Measurements from ENCODE around the gene RPL28. TPM values are rescaled to one million over a fixed set of nuclear protein-coding genes. Genes with fewer than 3 reads are reported as not detected.

Gene RPL28
- total RNA-seq, 4 donors from 2014 or later: 20.7 to 1,084 (median 431) TPM

GRCh38 chr19:55365245-55365644 is 20.5 kb upstream of the RPL28 start:
- no peaks in the 10 kb centered on the region for H3K36me3 ChIP-seq

GRCh38 chr19:55365964-55366363 is 19.8 kb upstream of the RPL28 start:
- peaks cover 17 to 20% of the 10 kb centered on the region in 2 donors for H3K27me3 ChIP-seq
- TF ChIP-seq POLR2A (IDR thresholded peaks at IDR 0.05): no peak
- TF ChIP-seq CTCF (IDR thresholded peaks at IDR 0.05): no peak
- intact Hi-C loops (cut with DNase I; ENCODE audit: low total_unique reads): no loop called here

More at GRCh38 chr19:55365245-55365644, 20.5 kb upstream of the RPL28 start:
- Histone ChIP-seq H3K4me1 (peaks cover 0 to 13% of the 10 kb centered on the region in 2 donors), H3K27me3 (peaks cover 14 to 15% of the 10 kb centered on the region in 2 donors), H3K9me3 (no peaks in the 10 kb centered on the region), H3K4me3 (no peak overlapping the region), H3K27ac (no peak overlapping the region)
- DNase-seq: no peak
- intact Hi-C loops (cut with DNase I; ENCODE audit: low total_unique reads): no loop called here
- no peak for TF ChIP-seq CTCF (IDR thresholded peaks at IDR 0.05)
- TF ChIP-seq POLR2A (IDR thresholded peaks at IDR 0.05): no peak

DNA sequence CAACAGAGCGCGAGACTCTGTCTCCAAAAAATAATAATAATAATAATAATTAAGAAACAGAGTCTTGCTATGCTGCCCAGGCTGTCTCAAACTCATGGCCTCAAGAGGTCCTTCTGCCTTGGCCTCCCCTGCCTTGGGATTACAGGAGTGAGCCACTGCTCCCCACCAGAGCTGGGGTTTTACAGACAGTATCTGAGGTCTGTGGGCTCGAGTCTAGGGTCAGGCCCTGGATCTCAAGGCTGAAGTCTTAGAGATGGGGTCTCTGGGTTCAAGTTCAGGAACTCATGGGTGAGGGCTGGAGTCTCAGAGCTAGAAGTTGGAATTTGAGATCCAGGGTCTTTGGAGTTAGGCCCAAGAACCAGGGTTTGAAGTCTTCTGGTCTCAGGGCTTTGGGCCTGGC is 18.9 kb upstream of the RPL28 start:
- no peak for DNase-seq
- no peak overlapping the region for H3K27ac ChIP-seq
- H3K9me3 ChIP-seq: no peaks in the 10 kb centered on the region
- no peak for TF ChIP-seq CTCF (IDR thresholded peaks at IDR 0.05)
- H3K27me3 ChIP-seq: peaks cover 17 to 20% of the 10 kb centered on the region in 2 donors
- peaks cover 0 to 14% of the 10 kb centered on the region in 2 donors for H3K4me1 ChIP-seq
- no peaks in the 10 kb centered on the region for H3K36me3 ChIP-seq
- intact Hi-C loops (cut with DNase I; ENCODE audit: low total_unique reads): no loop called here
- no peak overlapping the region for H3K4me3 ChIP-seq

More at GRCh38 chr19:55365964-55366363, 19.8 kb upstream of the RPL28 start:
- Histone ChIP-seq H3K27ac (no peak overlapping the region), H3K9me3 (no peaks in the 10 kb centered on the region), H3K4me1 (peaks cover 0 to 14% of the 10 kb centered on the region in 2 donors), H3K36me3 (no peaks in the 10 kb centered on the region), H3K4me3 (no peak overlapping the region)
- DNase-seq: no peak

DNA sequence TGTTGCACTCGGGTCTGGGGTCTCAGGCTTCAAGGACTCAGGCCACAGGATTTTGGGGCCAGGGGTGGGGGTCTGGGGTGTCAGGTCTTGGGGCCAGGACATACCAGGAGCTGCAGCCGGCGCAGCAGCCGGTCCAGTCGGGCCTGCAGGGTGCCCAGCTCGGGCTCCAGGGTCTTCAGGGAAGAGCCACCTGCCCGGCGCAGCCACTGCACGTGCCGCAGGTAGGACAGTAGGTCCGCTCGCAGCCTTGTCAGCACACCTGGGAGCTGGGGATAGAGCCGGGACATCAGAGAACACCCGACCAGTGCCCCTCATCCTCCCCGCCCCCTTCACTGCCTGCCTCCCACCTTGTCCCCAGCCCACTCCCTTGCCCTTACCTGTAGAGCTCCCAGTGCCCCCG is 17.6 kb upstream of the RPL28 start:
- no peak for DNase-seq
- intact Hi-C loops (cut with DNase I; ENCODE audit: low total_unique reads): no loop called here
- H3K9me3 ChIP-seq: no peaks in the 10 kb centered on the region
- H3K4me3 ChIP-seq: no peak overlapping the region
- H3K27ac ChIP-seq: no peak overlapping the region
- TF ChIP-seq CTCF (IDR thresholded peaks at IDR 0.05) (no peak), POLR2A (IDR thresholded peaks at IDR 0.05) (no peak)
- H3K4me1 ChIP-seq: peaks cover 0 to 14% of the 10 kb centered on the region in 2 donors
- H3K27me3 ChIP-seq: peaks cover 17 to 20% of the 10 kb centered on the region in 2 donors
- H3K36me3 ChIP-seq: no peaks in the 10 kb centered on the region

DNA sequence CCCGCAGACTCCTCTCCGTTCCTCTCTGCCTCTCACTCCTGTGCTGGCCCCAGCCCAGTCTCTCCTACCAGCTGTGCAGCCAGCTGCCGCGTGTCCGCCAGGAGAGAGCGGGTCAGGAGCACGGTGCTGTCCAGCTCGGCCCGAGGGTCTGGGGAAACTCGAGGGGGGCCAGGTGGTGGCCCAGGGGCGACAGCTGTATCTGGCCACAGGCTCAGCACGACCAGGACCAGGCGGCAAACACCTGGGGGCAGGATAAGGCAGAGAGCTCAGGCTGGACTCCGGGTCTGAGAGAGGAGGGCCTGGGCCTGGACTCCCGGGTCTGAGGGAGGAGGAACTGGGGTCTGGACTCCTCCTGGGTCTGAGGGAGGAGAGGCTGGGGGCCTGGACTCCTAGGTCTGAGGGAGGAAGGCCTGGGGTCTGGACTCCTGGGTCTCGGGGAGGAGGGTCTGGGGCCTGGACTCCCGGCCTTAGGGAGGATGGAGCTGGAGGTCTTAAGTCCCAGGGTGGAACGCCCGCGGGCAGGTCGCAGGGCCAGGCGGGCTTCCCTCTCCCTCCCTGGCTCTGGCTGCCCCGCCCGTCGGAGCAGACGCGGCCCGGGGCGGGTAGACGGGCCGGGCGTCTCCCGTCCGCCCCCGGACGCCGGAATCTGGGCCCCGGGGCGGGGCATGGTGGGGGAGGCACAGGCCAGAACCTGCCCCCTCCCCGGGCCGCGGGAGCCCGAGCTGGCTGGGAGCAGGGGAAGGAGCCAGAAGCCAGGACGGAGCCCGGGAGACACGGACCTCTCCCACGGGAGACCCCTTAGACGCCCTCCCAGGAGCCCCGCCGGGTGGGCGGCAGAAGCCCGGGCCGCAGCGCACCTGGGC is 16.8 kb upstream of the RPL28 start:
- TF ChIP-seq POLR2A (IDR thresholded peaks at IDR 0.05) (no peak), CTCF (IDR thresholded peaks at IDR 0.05) (no peak)
- H3K4me3 ChIP-seq: no peak overlapping the region
- no peak for DNase-seq
- peaks cover 0 to 14% of the 10 kb centered on the region in 2 donors for H3K4me1 ChIP-seq
- intact Hi-C loops (cut with DNase I; ENCODE audit: low total_unique reads): no loop called here
- H3K36me3 ChIP-seq: no peaks in the 10 kb centered on the region
- no peak overlapping the region for H3K27ac ChIP-seq
- no peaks in the 10 kb centered on the region for H3K9me3 ChIP-seq
- peaks cover 17 to 20% of the 10 kb centered on the region in 2 donors for H3K27me3 ChIP-seq

Measured in uterus (tissue), 4 donors.